ENCODE results near the gene LRRC59. TPM values are rescaled to one million over a fixed set of nuclear protein-coding genes. Genes with fewer than 3 reads are reported as not detected.

The LRRC59 gene
- total and polyA plus RNA-seq, 2 of the 13 experiments (the other 11 are each of a cell fraction or from before 2014, with no cell fraction given): 87.3 to 222 TPM

DNA sequence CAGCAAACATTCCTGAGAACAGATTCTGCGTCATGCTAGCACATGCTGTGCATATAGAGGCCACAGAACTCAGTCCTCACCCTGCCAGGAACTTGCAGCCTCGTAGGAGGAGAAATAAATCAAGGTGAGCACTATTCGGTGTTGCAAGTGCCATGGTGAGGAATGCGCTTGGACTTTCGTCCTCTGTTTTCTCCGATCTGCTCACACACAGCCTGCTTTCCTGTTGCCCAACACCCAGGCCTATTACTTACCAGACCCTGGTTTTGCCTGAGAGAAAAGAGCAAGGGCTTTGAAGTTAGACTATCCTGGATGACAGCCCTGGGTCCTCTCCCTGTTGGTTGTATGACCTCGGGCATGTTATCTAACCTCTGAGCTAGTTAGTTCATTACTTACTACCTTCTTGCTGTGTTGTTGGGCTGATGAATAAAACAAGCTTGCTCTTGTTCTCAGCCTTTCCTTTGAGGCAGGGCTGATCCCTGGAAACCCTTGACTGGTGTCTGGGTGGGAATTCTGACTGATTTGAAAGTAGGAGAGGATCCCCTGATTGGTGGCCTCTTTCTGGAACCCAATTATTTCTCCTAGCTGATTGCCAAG lies 31.6 kb upstream of the LRRC59 start (continued):
- TF ChIP-seq, protein P1, sequence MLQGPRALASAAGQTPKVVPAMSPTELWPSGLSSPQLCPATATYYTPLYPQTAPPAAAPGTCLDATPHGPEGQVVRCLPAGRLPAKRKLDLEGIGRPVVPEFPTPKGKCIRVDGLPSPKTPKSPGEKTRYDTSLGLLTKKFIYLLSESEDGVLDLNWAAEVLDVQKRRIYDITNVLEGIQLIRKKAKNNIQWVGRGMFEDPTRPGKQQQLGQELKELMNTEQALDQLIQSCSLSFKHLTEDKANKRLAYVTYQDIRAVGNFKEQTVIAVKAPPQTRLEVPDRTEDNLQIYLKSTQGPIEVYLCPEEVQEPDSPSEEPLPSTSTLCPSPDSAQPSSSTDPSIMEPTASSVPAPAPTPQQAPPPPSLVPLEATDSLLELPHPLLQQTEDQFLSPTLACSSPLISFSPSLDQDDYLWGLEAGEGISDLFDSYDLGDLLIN (CRISPR knock-in tag; IDR thresholded peaks at IDR 0.05; ENCODE audit: borderline replicate concordance): no peak
- TF ChIP-seq KLF9 (CRISPR knock-in tag; IDR thresholded peaks at IDR 0.05; ENCODE audit: low read depth) (no peak; the same call in 1 of the 2 replicates), MTA3 (CRISPR knock-in tag; IDR thresholded peaks at IDR 0.05) (no peak), REL (CRISPR knock-in tag; conservative IDR thresholded peaks at IDR 0.05) (no peak), ARID5B (CRISPR knock-in tag; IDR thresholded peaks at IDR 0.05) (peak; percentile 98), TAF15 (IDR thresholded peaks at IDR 0.05; ENCODE audit: low read depth, low read length, poor library complexity, severe bottlenecking) (no peak), PHB2 (IDR thresholded peaks at IDR 0.05; ENCODE audit: partially characterized antibody) (no peak), SYNCRIP (IDR thresholded peaks at IDR 0.05; ENCODE audit: insufficient read depth, low read depth, low read length) (no peak), YY1 (IDR thresholded peaks at IDR 0.05; ENCODE audit: insufficient read depth, insufficient replicate concordance, low read depth, low read length) (peak; percentile 25), ZBTB42 (CRISPR knock-in tag; IDR thresholded peaks at IDR 0.05) (no peak), SIX1 (CRISPR knock-in tag; IDR thresholded peaks at IDR 0.05; ENCODE audit: borderline replicate concordance) (peak; percentile 61; the same call in 1 of the 2 replicates)
- TF ChIP-seq, protein P2, sequence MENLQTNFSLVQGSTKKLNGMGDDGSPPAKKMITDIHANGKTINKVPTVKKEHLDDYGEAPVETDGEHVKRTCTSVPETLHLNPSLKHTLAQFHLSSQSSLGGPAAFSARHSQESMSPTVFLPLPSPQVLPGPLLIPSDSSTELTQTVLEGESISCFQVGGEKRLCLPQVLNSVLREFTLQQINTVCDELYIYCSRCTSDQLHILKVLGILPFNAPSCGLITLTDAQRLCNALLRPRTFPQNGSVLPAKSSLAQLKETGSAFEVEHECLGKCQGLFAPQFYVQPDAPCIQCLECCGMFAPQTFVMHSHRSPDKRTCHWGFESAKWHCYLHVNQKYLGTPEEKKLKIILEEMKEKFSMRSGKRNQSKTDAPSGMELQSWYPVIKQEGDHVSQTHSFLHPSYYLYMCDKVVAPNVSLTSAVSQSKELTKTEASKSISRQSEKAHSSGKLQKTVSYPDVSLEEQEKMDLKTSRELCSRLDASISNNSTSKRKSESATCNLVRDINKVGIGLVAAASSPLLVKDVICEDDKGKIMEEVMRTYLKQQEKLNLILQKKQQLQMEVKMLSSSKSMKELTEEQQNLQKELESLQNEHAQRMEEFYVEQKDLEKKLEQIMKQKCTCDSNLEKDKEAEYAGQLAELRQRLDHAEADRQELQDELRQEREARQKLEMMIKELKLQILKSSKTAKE (CRISPR knock-in tag; IDR thresholded peaks at IDR 0.05; ENCODE audit: borderline replicate concordance): peak; percentile 63
- TF ChIP-seq, protein P3, sequence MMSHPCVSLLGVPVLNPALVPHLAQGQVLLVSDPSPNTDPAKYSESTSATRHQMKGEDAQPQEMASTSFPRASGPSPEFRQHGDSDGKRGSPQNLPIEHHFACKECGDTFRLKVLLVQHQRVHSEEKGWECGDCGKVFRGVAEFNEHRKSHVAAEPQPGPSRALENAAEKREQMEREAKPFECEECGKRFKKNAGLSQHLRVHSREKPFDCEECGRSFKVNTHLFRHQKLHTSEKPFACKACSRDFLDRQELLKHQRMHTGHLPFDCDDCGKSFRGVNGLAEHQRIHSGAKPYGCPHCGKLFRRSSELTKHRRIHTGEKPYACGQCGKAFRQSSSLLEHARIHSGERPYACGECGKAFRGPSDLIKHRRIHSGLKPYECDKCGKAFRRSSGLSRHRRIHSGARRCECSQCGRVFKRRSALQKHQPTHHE (CRISPR knock-in tag; IDR thresholded peaks at IDR 0.05; ENCODE audit: borderline replicate concordance): no peak; the same call in 1 of the 2 replicates
- TF ChIP-seq, protein P4, sequence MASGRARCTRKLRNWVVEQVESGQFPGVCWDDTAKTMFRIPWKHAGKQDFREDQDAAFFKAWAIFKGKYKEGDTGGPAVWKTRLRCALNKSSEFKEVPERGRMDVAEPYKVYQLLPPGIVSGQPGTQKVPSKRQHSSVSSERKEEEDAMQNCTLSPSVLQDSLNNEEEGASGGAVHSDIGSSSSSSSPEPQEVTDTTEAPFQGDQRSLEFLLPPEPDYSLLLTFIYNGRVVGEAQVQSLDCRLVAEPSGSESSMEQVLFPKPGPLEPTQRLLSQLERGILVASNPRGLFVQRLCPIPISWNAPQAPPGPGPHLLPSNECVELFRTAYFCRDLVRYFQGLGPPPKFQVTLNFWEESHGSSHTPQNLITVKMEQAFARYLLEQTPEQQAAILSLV (CRISPR knock-in tag; IDR thresholded peaks at IDR 0.05; ENCODE audit: borderline replicate concordance): peak; percentile 36; the same call in 1 of the 2 replicates
- TF ChIP-seq, protein P5, sequence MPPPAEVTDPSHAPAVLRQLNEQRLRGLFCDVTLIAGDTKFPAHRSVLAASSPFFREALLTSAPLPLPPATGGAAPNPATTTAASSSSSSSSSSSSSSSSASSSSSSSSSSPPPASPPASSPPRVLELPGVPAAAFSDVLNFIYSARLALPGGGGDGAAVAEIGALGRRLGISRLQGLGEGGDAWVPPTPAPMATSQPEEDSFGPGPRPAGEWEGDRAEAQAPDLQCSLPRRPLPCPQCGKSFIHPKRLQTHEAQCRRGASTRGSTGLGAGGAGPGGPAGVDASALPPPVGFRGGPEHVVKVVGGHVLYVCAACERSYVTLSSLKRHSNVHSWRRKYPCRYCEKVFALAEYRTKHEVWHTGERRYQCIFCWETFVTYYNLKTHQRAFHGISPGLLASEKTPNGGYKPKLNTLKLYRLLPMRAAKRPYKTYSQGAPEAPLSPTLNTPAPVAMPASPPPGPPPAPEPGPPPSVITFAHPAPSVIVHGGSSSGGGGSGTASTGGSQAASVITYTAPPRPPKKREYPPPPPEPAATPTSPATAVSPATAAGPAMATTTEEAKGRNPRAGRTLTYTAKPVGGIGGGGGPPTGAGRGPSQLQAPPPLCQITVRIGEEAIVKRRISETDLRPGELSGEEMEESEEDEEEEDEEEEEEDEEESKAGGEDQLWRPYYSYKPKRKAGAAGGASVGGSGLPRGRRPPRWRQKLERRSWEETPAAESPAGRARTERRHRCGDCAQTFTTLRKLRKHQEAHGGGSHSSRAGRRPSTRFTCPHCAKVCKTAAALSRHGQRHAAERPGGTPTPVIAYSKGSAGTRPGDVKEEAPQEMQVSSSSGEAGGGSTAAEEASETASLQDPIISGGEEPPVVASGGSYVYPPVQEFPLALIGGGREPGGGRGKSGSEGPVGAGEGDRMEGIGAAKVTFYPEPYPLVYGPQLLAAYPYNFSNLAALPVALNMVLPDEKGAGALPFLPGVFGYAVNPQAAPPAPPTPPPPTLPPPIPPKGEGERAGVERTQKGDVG (CRISPR knock-in tag; IDR thresholded peaks at IDR 0.05; ENCODE audit: borderline replicate concordance): peak; percentile 55; the same call in 1 of the 2 replicates

Measured in HepG2 (cell line).